GM23248 (cell line): ENCODE results near the gene CLDN2.

Experiments used
- EZH2 ChIP-seq: fragments of 200-600 bp; sonication (generic); IDR thresholded peaks from 2 replicates; pipeline ENCODE4 v1.6.1; 2018; ENCODE audit warnings: antibody characterized with exemption, mild to moderate bottlenecking; ENCODE audit not compliant: insufficient read depth, poor library complexity, severe bottlenecking
- EZH2phosphoT487 ChIP-seq: fragments of 200-600 bp; sonication (generic); IDR thresholded peaks from 2 replicates; pipeline ENCODE4 v1.6.1; 2018; ENCODE audit warnings: antibody characterized with exemption, moderate library complexity, mild to moderate bottlenecking, low read depth; ENCODE audit not compliant: insufficient read depth

- TF ChIP-seq EZH2 (no peak), EZH2phosphoT487 (no peak)
These were observed 25.2 kb upstream of the CLDN2 start for GRCh38 chrX:106894978-106895452.
